T-helper 2 cell treated with Interferon-gamma antibody and Interleukin-4, amounts not matched to agents 5 μg/mL and 100 μg/mL, for 36 hours (primary cell): ENCODE measurements around the gene CLMN.

ENCODE experiments used
- DNase-seq: peaks from one replicate; pipeline ENCODE4 v3.0.0; 2021; ENCODE audit warnings: low spot score
- H3K27ac Mint-ChIP-seq: one replicate; pipeline ENCODE4 v1.8.0; 2021; ENCODE audit warnings: mild to moderate bottlenecking, mixed read lengths
- H3K27me3 Mint-ChIP-seq: one replicate; pipeline ENCODE4 v1.8.0; 2021; ENCODE audit warnings: low read depth, mixed read lengths
- H3K36me3 Mint-ChIP-seq: one replicate; pipeline ENCODE4 v1.8.0; 2021; ENCODE audit warnings: low read depth, mixed read lengths
- H3K4me1 Mint-ChIP-seq: one replicate; pipeline ENCODE4 v1.8.0; 2021; ENCODE audit warnings: low read depth, mixed read lengths
- H3K4me3 Mint-ChIP-seq: one replicate; pipeline ENCODE4 v1.8.0; 2022; ENCODE audit warnings: mild to moderate bottlenecking, moderate library complexity, mixed read lengths
- H3K9me3 Mint-ChIP-seq: one replicate; pipeline ENCODE4 v1.8.0; 2021; ENCODE audit warnings: mixed read lengths

The CLMN gene

DNA sequence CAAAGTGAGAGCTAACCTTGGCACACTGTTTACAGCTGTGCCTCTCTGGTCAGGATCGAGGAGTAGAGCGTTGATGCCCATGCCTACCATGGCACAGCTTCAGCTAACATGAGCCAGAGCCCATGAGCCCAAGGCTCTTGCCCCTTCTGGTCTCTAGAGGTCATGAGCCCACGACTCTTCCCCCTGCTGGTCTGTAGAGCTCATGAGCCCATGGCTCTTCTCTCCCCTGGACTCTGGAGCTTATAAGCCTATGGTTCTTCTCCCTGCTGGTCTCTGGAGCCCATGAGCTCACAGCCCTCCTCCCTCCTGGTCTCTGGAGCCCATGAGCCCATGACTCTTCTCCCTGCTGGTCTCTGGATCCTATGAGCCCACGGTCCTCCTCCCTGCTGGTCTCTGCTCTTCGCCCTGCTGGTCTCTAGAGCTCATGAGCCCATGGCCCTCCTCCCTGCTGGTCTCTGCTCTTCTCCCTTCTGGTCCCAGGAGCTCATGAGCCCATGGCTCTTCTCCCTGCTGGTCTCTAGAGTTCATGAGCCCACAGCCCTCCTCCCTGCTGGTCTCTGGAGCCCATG, 16.6 kb upstream of the CLMN start:
- Mint-ChIP-seq H3K4me1 (no peaks in the 10 kb centered on the region), H3K36me3 (no peaks in the 10 kb centered on the region), H3K9me3 (no peaks in the 10 kb centered on the region), H3K27me3 (peaks cover 16% of the 10 kb centered on the region), H3K4me3 (no peak overlapping the region), H3K27ac (no peak overlapping the region)
- no peak for DNase-seq

DNA sequence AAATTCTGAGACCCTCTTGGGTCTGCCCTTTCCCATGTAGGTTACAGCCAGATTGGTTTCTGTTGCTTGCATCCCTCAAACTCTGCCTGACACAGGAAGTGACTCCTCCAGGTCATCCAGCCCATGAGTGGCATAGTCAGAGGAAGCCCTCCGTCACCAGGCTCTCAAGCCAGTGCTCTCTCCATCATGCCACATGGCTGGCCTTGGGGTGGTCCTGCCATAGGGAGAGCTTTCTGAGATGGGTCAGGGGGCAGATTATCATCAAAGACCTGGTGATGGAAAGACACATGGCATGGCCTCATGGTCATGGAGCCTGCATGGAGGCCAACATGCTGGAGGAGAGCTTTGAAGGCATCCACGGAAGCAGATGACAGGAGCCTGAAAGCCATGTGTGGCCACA, 15.4 kb upstream of the CLMN start:
- DNase-seq, result no peak
- H3K27ac Mint-ChIP-seq, result no peak overlapping the region
- H3K4me3 Mint-ChIP-seq, result no peak overlapping the region
- no peaks in the 10 kb centered on the region for H3K36me3 Mint-ChIP-seq
- no peaks in the 10 kb centered on the region for H3K9me3 Mint-ChIP-seq
- H3K4me1 Mint-ChIP-seq, result no peaks in the 10 kb centered on the region
- H3K27me3 Mint-ChIP-seq, result peaks cover 9% of the 10 kb centered on the region

DNA sequence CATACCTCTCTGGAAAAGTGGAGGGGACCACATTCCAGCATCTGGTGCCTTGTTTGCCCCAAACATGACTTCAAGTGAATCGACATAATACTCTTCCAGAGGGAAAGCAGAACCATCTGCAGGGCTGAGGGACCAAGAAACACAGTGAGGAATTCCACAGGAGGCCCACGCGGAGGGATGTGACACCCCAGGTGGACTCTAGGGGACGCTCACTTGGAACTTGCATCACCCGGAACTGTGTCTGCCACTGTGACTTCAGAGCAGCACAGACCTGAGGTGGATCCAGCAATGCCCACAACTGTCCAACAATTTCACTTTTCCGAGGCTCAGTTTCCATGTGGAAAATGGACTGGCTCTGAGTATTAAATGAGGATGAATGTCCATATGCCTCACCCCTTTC, 14.3 kb upstream of the CLMN start:
- Mint-ChIP-seq H3K4me3 (no peak overlapping the region), H3K27me3 (peaks cover 9% of the 10 kb centered on the region), H3K4me1 (no peaks in the 10 kb centered on the region), H3K36me3 (no peaks in the 10 kb centered on the region), H3K9me3 (no peaks in the 10 kb centered on the region), H3K27ac (no peak overlapping the region)
- no peak for DNase-seq

DNA sequence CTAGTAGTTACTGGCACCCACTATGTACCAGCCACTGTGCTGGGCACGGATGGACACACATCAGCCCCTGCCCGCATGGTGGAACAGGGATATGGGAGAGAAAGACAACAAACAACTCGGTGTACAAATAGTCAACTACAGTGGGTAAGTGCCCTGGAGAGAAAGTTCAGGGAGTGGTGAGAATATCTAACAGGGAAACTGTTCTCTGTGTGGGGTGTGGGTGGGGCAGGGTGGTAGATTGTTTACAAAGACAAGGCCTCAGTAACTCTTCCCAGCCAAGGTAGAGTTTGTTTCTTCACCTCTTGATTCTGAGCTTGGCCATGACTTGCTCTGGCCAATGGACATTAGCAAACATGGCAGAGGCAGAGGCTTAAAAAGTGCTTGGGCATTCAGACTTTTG, 12.9 kb upstream of the CLMN start:
- Mint-ChIP-seq H3K27ac (no peak overlapping the region), H3K36me3 (no peaks in the 10 kb centered on the region), H3K9me3 (no peaks in the 10 kb centered on the region), H3K27me3 (peaks cover 7% of the 10 kb centered on the region), H3K4me1 (no peaks in the 10 kb centered on the region), H3K4me3 (no peak overlapping the region)
- DNase-seq, result no peak

DNA sequence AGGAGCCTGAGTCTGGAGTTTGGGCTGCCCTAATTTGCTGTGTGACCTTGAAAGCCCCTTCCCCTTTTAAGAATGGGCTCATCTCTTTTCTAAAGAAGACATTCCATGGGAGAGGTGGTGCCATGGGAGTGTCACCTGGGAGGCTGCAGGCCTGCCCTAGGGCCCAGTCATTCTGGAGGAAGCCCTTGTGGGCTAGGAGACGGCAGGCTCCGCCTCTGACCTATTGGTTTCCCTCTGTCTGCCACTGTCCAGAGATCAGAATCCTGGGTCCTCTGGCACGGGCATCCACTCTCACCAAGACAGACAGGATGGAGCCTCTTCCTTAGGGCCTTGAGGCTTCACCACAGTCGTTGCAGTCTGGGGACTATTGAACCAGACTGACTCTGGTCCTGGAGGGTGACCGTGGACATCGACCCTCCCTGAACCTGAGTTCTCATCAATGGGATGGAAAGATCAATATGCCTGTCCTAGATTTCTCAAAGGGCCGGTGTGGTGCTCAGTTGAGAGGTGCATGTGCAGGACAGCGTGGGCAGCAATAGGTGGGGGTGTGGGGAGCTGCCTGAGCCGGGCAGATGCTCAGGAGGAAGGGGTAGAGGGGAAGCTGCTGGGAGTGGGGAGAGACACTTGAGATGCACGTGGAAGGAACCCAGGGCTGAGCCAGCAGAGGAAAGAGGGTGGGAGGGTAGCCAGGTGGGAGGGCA, 12.2 kb upstream of the CLMN start:
- Mint-ChIP-seq H3K27ac (no peak overlapping the region), H3K4me1 (no peaks in the 10 kb centered on the region), H3K36me3 (no peaks in the 10 kb centered on the region), H3K27me3 (peaks cover 14% of the 10 kb centered on the region), H3K4me3 (no peak overlapping the region), H3K9me3 (no peaks in the 10 kb centered on the region)
- no peak for DNase-seq

DNA sequence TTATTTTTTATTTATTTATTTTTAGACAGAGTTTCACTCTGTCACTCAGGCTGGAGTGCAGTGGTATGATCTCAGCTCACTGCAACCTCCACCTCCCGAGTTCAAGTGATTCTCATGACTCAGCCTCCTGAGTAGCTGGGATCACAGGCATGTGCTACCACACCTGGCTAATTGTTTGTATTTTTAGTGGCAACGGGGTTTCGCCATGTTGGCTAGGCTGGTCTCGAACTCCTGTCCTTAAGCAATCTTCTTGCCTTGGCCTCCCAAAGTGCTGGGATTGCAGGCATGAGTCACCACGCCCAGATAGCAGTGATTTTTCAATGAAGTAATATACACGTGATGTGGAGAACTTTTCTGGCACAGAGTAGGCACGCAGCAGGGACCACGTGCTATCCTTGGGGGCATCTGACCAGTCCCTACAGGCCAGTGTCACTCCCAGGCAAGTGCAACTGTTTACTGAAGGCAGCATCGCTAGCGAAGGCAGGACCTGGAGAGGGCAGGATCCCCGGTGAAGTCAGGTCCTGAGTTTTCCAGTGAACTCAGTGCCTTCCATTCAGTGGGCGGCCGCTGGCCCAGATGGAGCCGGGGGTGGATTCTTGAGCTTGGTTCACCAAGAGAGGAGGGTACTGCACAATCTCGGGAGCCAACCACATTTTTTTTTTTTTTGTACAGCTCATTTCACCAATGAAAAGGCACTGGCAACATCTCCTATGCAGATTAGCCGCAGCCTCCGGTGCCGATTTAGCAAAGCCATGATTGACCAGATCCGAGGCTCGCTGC, 11.1 kb upstream of the CLMN start:
- Mint-ChIP-seq H3K4me1 (no peaks in the 10 kb centered on the region), H3K27ac (no peak overlapping the region), H3K36me3 (no peaks in the 10 kb centered on the region), H3K27me3 (peaks cover 18% of the 10 kb centered on the region), H3K9me3 (no peaks in the 10 kb centered on the region), H3K4me3 (no peak overlapping the region)
- no peak for DNase-seq

DNA sequence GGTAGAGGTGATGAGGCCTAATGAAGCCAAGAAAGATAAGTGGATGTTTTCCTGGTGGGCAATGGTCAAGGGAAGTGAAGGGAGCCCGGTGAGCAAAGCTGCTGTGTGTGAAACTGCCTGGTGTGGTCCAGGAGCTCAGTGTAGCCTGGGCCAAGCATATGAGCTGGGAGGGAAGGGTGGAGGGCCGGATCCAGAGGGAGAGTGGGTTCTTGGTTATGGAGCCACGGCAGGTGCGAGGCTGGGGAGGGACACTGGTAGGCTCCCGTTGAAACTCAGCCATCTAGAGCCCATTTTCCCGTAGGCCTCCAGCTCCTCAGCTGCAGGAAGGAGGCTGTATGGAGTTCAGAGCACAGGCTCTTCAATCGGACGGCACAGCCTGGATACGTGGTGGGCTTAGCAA, 10.2 kb upstream of the CLMN start:
- Mint-ChIP-seq H3K27me3 (peaks cover 18% of the 10 kb centered on the region), H3K4me3 (no peak overlapping the region), H3K27ac (no peak overlapping the region), H3K4me1 (no peaks in the 10 kb centered on the region), H3K36me3 (no peaks in the 10 kb centered on the region), H3K9me3 (no peaks in the 10 kb centered on the region)
- no peak for DNase-seq

DNA sequence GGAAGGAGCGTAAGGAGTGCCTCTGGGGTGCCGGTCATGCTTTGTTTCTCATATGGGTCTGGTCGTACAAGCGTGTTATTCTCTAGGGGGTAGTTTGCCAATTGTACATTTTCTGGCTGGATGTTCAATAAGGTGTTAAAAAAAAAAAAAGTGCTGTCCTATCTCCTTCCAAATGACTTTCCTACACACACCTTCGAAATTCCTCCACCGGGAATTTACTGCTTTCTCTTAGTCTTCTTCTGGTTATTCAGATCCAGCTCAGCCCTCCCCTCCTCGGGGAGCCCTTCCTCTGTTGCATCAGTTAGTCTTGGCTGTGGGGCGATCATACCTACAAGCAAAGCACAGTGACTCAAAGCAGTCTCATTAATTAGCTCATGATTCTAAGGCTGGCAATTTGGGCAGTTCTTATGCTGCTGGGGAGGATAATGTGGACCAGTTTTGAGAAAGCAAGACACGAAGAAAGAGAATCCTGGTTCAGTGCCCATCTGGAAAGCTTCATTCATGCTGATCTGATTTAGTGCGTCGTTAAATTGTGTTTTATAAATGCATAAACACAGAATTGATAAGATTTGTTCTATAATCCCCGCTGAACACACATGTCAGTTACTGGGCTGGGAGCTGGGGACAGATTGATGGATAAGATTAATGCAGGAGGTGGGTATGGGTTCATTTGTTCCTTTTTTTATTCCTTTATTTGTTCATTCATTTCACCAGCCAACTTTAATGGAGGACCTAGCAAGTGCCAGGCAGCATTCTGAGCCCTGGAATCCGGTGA, 9.2 kb upstream of the CLMN start:
- H3K36me3 Mint-ChIP-seq, result no peaks in the 10 kb centered on the region
- no peaks in the 10 kb centered on the region for H3K9me3 Mint-ChIP-seq
- H3K27me3 Mint-ChIP-seq, result peaks cover 22% of the 10 kb centered on the region
- H3K4me1 Mint-ChIP-seq, result no peaks in the 10 kb centered on the region
- DNase-seq, result no peak
- no peak overlapping the region for H3K27ac Mint-ChIP-seq
- no peak overlapping the region for H3K4me3 Mint-ChIP-seq

DNA sequence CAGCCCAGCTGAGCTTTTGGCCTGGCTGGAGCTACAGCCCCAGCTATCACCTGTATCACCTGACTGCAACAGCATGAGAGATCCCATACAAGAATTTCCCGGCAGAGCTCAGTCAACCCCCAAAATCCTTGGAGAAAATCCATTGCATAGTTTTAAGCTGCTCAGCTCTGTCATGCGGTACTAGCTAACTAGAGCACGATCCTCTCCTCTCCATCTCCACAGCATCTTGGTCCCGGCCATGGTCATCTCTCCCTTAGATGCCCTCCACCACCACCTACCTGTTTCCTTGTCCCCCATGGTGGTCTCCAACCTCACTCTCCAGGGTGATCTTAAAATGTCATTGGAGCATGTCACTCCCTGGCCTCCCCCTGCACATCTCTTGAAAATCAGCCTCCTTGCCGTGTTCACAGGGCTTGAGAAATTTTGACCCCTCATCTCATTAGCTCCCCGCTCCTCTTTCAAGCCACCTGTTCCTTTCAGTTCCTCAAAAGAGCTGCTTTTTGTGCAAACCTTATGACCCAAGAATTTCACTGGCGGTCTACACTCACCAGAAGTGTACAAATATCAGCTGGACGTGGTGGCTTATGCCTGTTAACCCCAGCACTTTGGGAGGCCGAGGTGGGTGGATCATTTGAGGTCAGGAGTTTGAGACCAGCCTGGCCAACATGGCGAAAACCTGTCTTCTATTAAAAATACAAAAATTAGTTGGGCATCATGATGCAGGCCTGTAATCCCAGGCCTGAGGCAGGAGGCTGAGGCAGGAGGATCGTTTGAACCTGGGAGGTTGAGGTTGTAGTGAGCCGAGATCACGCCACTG, 8.1 kb upstream of the CLMN start:
- H3K36me3 Mint-ChIP-seq, result no peaks in the 10 kb centered on the region
- H3K27ac Mint-ChIP-seq, result no peak overlapping the region
- H3K4me3 Mint-ChIP-seq, result no peak overlapping the region

DNA sequence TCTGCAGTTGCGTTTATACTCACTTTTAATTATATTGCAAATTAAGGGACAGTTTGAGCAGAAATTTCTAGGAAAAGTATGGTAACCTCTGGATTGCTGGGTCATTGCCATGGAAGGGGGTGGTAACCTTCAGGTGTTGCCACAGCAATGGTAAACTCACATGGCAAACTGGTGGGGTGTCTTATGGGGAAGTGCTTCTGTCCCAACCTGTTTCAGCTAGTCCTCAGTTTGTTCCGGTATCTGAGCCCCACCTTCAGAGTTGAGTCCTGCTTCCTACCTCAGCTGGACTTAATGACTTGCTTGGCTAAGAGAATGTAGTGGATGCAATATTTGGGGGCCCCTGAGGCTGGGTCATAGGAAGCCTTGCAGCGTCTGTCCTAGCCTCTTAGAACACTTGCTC, 7.3 kb upstream of the CLMN start:
- no peak for DNase-seq
- H3K27ac Mint-ChIP-seq, result no peak overlapping the region
- H3K4me1 Mint-ChIP-seq, result no peaks in the 10 kb centered on the region
- peaks cover 39% of the 10 kb centered on the region for H3K27me3 Mint-ChIP-seq
- H3K4me3 Mint-ChIP-seq, result no peak overlapping the region
- H3K36me3 Mint-ChIP-seq, result no peaks in the 10 kb centered on the region
- H3K9me3 Mint-ChIP-seq, result no peaks in the 10 kb centered on the region

More for the DNA sequence above, 8.1 kb upstream of the CLMN start:
- H3K27me3 Mint-ChIP-seq, result peaks cover 32% of the 10 kb centered on the region
- H3K9me3 Mint-ChIP-seq, result no peaks in the 10 kb centered on the region
- no peaks in the 10 kb centered on the region for H3K4me1 Mint-ChIP-seq
- no peak for DNase-seq

DNA sequence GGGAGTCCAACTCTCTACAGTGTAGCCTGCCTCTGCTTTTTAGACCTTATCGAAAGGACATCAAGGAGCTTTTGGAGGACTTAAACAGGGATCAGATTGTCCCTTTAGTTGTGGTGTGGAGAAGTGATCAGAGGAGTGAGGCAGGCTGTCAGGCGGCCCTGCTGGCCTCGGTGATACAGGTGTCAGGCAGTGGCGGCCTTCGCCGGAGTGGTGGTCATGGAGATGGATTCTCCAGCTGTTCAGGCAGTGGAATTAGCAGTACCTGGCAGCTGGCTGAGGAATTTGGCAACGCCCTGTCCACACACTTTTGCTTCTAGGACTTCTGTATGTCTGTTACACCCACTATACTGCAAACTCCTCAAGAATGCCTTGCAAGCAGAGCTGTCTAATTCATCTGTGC, 4.2 kb upstream of the CLMN start:
- Mint-ChIP-seq H3K27ac (no peak overlapping the region), H3K4me1 (peaks cover 4% of the 10 kb centered on the region), H3K4me3 (no peak overlapping the region), H3K36me3 (no peaks in the 10 kb centered on the region), H3K9me3 (no peaks in the 10 kb centered on the region), H3K27me3 (peaks cover 57% of the 10 kb centered on the region)
- DNase-seq, result no peak

DNA sequence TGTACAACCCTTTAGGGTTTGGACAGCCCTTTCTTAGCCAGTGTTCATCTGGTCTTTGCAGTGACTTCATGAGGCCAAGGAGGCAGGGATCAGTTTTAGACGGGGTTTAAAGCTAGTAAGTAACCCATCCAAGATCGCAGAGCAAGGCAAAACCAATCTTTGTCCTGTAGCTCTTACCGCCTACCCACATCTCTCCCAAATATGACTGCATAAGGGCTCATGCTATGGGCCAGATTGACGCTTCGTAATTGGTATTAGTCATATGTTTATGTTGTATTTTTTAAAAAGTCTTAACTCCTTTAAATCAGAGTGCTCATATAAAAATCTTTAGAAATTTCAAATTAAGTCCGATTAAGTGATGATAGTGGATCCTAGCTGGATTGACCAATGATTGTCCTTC, 3.7 kb upstream of the CLMN start:
- DNase-seq, result no peak
- Mint-ChIP-seq H3K9me3 (no peaks in the 10 kb centered on the region), H3K27ac (no peak overlapping the region), H3K27me3 (peaks cover 62% of the 10 kb centered on the region), H3K4me1 (peaks cover 7% of the 10 kb centered on the region), H3K4me3 (no peak overlapping the region), H3K36me3 (no peaks in the 10 kb centered on the region)

DNA sequence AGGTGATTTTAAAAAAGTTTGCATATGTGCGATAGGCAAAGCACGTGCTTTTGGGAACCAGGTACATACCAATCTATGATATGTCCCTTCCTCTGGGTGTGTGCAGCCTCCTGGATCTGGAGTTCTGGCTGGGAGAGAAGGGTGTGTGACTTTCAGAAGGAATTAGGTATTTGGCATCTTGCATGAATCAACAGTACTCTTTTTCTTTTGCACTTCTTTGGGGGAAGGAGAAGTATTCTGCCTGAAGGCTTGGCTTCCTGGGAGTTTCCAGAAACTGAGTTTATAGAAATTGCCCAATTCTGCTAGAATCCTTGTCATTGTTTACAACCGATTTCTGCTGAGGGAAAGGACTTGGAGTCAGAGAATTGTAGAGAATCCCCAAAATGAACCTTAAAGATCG, 2.9 kb upstream of the CLMN start:
- no peak overlapping the region for H3K4me3 Mint-ChIP-seq
- peaks cover 65% of the 10 kb centered on the region for H3K27me3 Mint-ChIP-seq
- H3K36me3 Mint-ChIP-seq, result no peaks in the 10 kb centered on the region
- H3K4me1 Mint-ChIP-seq, result peaks cover 9% of the 10 kb centered on the region
- H3K27ac Mint-ChIP-seq, result no peak overlapping the region
- no peak for DNase-seq
- H3K9me3 Mint-ChIP-seq, result no peaks in the 10 kb centered on the region
